Measurements from ENCODE around the gene SGCD.

The SGCD gene

GRCh38 chr5:156667616-156668015 lies 340.7 kb downstream of the SGCD start:
- TF ChIP-seq CTCF (IDR thresholded peaks at IDR 0.05; ENCODE audit: insufficient read depth, low read length, poor library complexity, severe bottlenecking): no peak
- H3K27me3 ChIP-seq (replicated peaks; ENCODE audit: control insufficient read depth, insufficient read depth, low read length): 0 out of 2 replicates have a peak, but pooled peaks cover 1% of the 10 kb centered on the region
- no peak overlapping the region for H3K4me3 ChIP-seq (replicated peaks; ENCODE audit: low read depth, low read length)
- no peaks in the 10 kb centered on the region for H3K36me3 ChIP-seq (ENCODE audit: control insufficient read depth, insufficient read depth, low read length)
- no peak for DNase-seq (ENCODE audit: extremely low read depth, insufficient read length)

GRCh38 chr5:156669416-156669815 lies 342.5 kb downstream of the SGCD start:
- TF ChIP-seq CTCF (IDR thresholded peaks at IDR 0.05; ENCODE audit: insufficient read depth, low read length, poor library complexity, severe bottlenecking): no peak
- Histone ChIP-seq H3K4me3 (replicated peaks; ENCODE audit: low read depth, low read length) (no peak overlapping the region), H3K36me3 (ENCODE audit: control insufficient read depth, insufficient read depth, low read length) (no peaks in the 10 kb centered on the region), H3K27me3 (replicated peaks; ENCODE audit: control insufficient read depth, insufficient read depth, low read length) (0 out of 2 replicates have a peak, but pooled peaks cover 1% of the 10 kb centered on the region)
- DNase-seq (ENCODE audit: extremely low read depth, insufficient read length): no peak

DNA sequence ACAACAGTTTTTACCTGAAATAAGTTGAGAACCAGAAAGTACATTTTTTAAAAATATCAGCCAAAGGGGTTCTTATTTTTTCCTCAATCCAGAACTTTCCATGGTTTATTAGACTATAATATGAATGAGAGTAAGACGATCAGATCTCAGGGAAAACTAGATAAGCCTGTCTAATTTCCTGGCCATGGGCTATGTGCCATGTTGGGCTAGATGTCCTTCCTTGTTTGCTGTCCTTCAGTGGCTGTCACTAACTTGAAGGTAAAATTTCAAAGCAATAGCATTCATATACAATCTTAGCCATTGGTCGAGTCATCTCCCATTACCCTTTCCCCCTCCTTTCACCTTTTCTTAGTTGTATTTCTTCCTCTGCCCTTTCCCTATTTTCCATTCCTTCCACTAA lies 343.7 kb downstream of the SGCD start:
- no peak overlapping the region for H3K4me3 ChIP-seq (replicated peaks; ENCODE audit: low read depth, low read length)
- H3K36me3 ChIP-seq (ENCODE audit: control insufficient read depth, insufficient read depth, low read length): no peaks in the 10 kb centered on the region
- 0 out of 2 replicates have a peak, but pooled peaks cover 1% of the 10 kb centered on the region for H3K27me3 ChIP-seq (replicated peaks; ENCODE audit: control insufficient read depth, insufficient read depth, low read length)
- no peak for DNase-seq (ENCODE audit: extremely low read depth, insufficient read length)
- TF ChIP-seq CTCF (IDR thresholded peaks at IDR 0.05; ENCODE audit: insufficient read depth, low read length, poor library complexity, severe bottlenecking): no peak

- H3K4me3 ChIP-seq (replicated peaks; ENCODE audit: low read depth, low read length): no peak overlapping the region
- 0 out of 2 replicates have a peak, but pooled peaks cover 1% of the 10 kb centered on the region for H3K27me3 ChIP-seq (replicated peaks; ENCODE audit: control insufficient read depth, insufficient read depth, low read length)
- no peak for TF ChIP-seq CTCF (IDR thresholded peaks at IDR 0.05; ENCODE audit: insufficient read depth, low read length, poor library complexity, severe bottlenecking)
- H3K36me3 ChIP-seq (ENCODE audit: control insufficient read depth, insufficient read depth, low read length): no peaks in the 10 kb centered on the region
- no peak for DNase-seq (ENCODE audit: extremely low read depth, insufficient read length)
These were observed 348.4 kb downstream of the SGCD start for GRCh38 chr5:156675395-156675794.

DNA sequence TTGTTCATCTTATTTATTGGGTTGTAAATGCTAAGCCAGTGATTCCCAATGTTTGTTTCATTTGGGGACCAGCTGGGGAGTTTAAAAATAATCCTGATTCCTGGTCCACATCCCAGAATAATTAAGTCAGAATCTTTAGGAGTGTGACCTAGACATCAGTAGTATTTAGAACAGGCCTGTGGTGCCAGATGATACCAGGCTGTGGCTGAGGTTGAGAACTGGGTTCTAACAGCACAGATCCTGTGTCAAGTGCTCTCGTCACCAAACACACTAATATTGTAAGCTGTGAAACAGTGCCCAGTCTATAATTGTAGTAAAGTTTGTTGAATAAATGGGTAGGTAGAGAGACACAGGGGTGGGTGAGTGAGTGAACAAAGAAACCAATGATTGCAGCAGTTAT lies 351.0 kb downstream of the SGCD start:
- TF ChIP-seq CTCF (IDR thresholded peaks at IDR 0.05; ENCODE audit: insufficient read depth, low read length, poor library complexity, severe bottlenecking): no peak
- Histone ChIP-seq H3K27me3 (replicated peaks; ENCODE audit: control insufficient read depth, insufficient read depth, low read length) (no peaks in the 10 kb centered on the region), H3K36me3 (ENCODE audit: control insufficient read depth, insufficient read depth, low read length) (no peaks in the 10 kb centered on the region)

GRCh38 chr5:156678484-156678883 lies 351.5 kb downstream of the SGCD start:
- H3K36me3 ChIP-seq (ENCODE audit: control insufficient read depth, insufficient read depth, low read length): no peaks in the 10 kb centered on the region
- no peak overlapping the region for H3K4me3 ChIP-seq (replicated peaks; ENCODE audit: low read depth, low read length)
- no peaks in the 10 kb centered on the region for H3K27me3 ChIP-seq (replicated peaks; ENCODE audit: control insufficient read depth, insufficient read depth, low read length)
- TF ChIP-seq CTCF (IDR thresholded peaks at IDR 0.05; ENCODE audit: insufficient read depth, low read length, poor library complexity, severe bottlenecking): no peak
- DNase-seq (ENCODE audit: extremely low read depth, insufficient read length): no peak

More for the DNA sequence above, 351.0 kb downstream of the SGCD start:
- no peak overlapping the region for H3K4me3 ChIP-seq (replicated peaks; ENCODE audit: low read depth, low read length)
- DNase-seq (ENCODE audit: extremely low read depth, insufficient read length): no peak
